GM12892 (cell line): ENCODE measurements around the gene BEND3.
"Not testable (repeated sequence)": the region's sequence is repeated elsewhere in the genome, so short reads cannot be mapped to it uniquely, and the experiment has no call there.

Experiments used
- POLR2A ChIP-seq: IDR thresholded peaks from 2 replicates; pipeline ENCODE4 v1.6.1; 2011; ENCODE audit warnings: low read depth, low read length, control low read depth
- POLR2AphosphoS5 ChIP-seq: IDR thresholded peaks from 2 replicates; pipeline ENCODE4 v1.6.1; 2011; ENCODE audit warnings: low read depth, low read length, control low read depth

GRCh38 chr6:107164299-107164698 lies 49.0 kb upstream of the BEND3 start:
- TF ChIP-seq POLR2A, POLR2AphosphoS5: not testable (repeated sequence)
